G401.6 (cell line): ENCODE measurements around the gene SMIM12.
A peak's percentile ranks its signal among the peaks of the same experiment; 100 is the strongest.

Source experiments
- FAIRE-seq: peaks from 2 replicates; lab custom pipeline; 2012; peaks lifted over from hg19 to GRCh38; lab: Jason Lieb, UNC

The SMIM12 gene

GRCh38 chr1:34872133-34872503 is 12.6 kb upstream of the SMIM12 start:
- FAIRE-seq: no peak

- FAIRE-seq: no peak
Observed at GRCh38 chr1:34871443-34872132, 12.0 kb upstream of the SMIM12 start.

GRCh38 chr1:34870395-34870794 is 10.8 kb upstream of the SMIM12 start:
- FAIRE-seq: no peak

GRCh38 chr1:34869760-34870159 is 10.2 kb upstream of the SMIM12 start:
- FAIRE-seq: no peak

- FAIRE-seq: no peak
Observed at GRCh38 chr1:34868230-34869049, 8.9 kb upstream of the SMIM12 start.

GRCh38 chr1:34867415-34867814 is 7.9 kb upstream of the SMIM12 start:
- no peak for FAIRE-seq

- FAIRE-seq: no peak
Observed at GRCh38 chr1:34866762-34867109, 7.2 kb upstream of the SMIM12 start.

- no peak for FAIRE-seq
Observed at GRCh38 chr1:34865981-34866761, 6.6 kb upstream of the SMIM12 start.

GRCh38 chr1:34865573-34865972 is 6.0 kb upstream of the SMIM12 start:
- FAIRE-seq: no peak

- no peak for FAIRE-seq
Observed at GRCh38 chr1:34864759-34865158, 5.2 kb upstream of the SMIM12 start.

- no peak for FAIRE-seq
Observed at GRCh38 chr1:34863501-34863900, 4.0 kb upstream of the SMIM12 start.

- no peak for FAIRE-seq
Observed at GRCh38 chr1:34858901-34859445, 576 bp downstream of the SMIM12 start.

- no peak for FAIRE-seq
Observed at GRCh38 chr1:34856697-34857096, 2.9 kb downstream of the SMIM12 start.

- FAIRE-seq: peak; percentile 96
Observed at GRCh38 chr1:34852677-34853217, 6.8 kb downstream of the SMIM12 start.

- no peak for FAIRE-seq
Observed at GRCh38 chr1:34851431-34852105, 8.0 kb downstream of the SMIM12 start.

- FAIRE-seq: no peak
Observed at GRCh38 chr1:34850382-34850781, 9.2 kb downstream of the SMIM12 start.

- FAIRE-seq: no peak
Observed at GRCh38 chr1:34847094-34847493, 12.5 kb downstream of the SMIM12 start.

GRCh38 chr1:34846265-34846664 is 13.3 kb downstream of the SMIM12 start:
- no peak for FAIRE-seq

GRCh38 chr1:34845131-34845901 is 14.2 kb downstream of the SMIM12 start:
- no peak for FAIRE-seq

- FAIRE-seq: no peak
Observed at GRCh38 chr1:34844252-34844634, 15.3 kb downstream of the SMIM12 start.
